ENCODE results near the gene GSN.
A peak's percentile ranks its signal among the peaks of the same experiment; 100 is the strongest.
"Not testable (repeated sequence)": the region's sequence is repeated elsewhere in the genome, so short reads cannot be mapped to it uniquely, and the experiment has no call there.

Gene GSN

GRCh38 chr9:121291536-121291935 is 23.6 kb downstream of the GSN start:
- not testable (repeated sequence) for H3K36me3 ChIP-seq (ENCODE audit: control insufficient read depth, insufficient read depth, low read length); H3K9ac ChIP-seq (ENCODE audit: low read length); H3K27ac ChIP-seq (ENCODE audit: low read depth, low read length); H3K4me3 ChIP-seq (ENCODE audit: low read depth, low read length); H3K9me3 ChIP-seq (ENCODE audit: control insufficient read depth, insufficient read depth, low read depth, low read length)
- H3K4me1 ChIP-seq (ENCODE audit: control insufficient read depth, insufficient read depth, low read length), result peaks cover 37% of the 10 kb centered on the region
- H3K27me3 ChIP-seq (ENCODE audit: control insufficient read depth, insufficient read depth, low read length), result peaks cover 58% of the 10 kb centered on the region

DNA sequence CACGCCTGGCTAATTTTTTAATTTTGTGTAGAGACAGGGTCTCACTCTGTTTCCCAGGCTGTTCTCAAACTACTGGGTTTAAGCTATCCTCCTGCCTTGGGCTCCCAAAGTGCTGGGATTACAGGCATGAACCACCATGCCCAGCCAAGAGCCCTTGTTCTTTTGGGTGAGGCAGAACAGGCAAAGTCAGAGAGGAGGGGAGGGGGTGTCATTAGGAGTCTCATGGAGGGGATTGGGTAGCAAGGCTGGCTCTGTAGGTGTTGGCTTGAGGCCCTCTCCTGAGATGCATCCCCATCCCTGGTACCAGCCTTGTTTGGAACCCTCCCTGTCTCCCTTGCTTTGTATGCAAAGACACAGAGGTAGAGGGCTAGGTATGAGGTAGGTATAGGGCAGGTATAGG is 24.1 kb downstream of the GSN start:
- H3K9ac ChIP-seq (ENCODE audit: low read length), result no peak overlapping the region
- H3K27me3 ChIP-seq (ENCODE audit: control insufficient read depth, insufficient read depth, low read length), result peaks cover 57% of the 10 kb centered on the region
- no peaks in the 10 kb centered on the region for H3K36me3 ChIP-seq (ENCODE audit: control insufficient read depth, insufficient read depth, low read length)
- no peak overlapping the region for H3K4me3 ChIP-seq (ENCODE audit: low read depth, low read length)
- H3K4me1 ChIP-seq (ENCODE audit: control insufficient read depth, insufficient read depth, low read length), result peaks cover 33% of the 10 kb centered on the region
- H3K27ac ChIP-seq (ENCODE audit: low read depth, low read length), result no peak overlapping the region
- H3K9me3 ChIP-seq (ENCODE audit: control insufficient read depth, insufficient read depth, low read depth, low read length), result no peaks in the 10 kb centered on the region

GRCh38 chr9:121292801-121293241 is 24.9 kb downstream of the GSN start:
- Histone ChIP-seq H3K9me3 (ENCODE audit: control insufficient read depth, insufficient read depth, low read depth, low read length) (no peaks in the 10 kb centered on the region), H3K27ac (ENCODE audit: low read depth, low read length) (no peak overlapping the region), H3K27me3 (ENCODE audit: control insufficient read depth, insufficient read depth, low read length) (peaks cover 55% of the 10 kb centered on the region), H3K4me1 (ENCODE audit: control insufficient read depth, insufficient read depth, low read length) (peaks cover 27% of the 10 kb centered on the region), H3K4me3 (ENCODE audit: low read depth, low read length) (no peak overlapping the region), H3K9ac (ENCODE audit: low read length) (no peak overlapping the region), H3K36me3 (ENCODE audit: control insufficient read depth, insufficient read depth, low read length) (no peaks in the 10 kb centered on the region)

GRCh38 chr9:121294151-121294743 is 26.3 kb downstream of the GSN start:
- Histone ChIP-seq H3K27ac (ENCODE audit: low read depth, low read length) (no peak overlapping the region), H3K36me3 (ENCODE audit: control insufficient read depth, insufficient read depth, low read length) (no peaks in the 10 kb centered on the region), H3K9me3 (ENCODE audit: control insufficient read depth, insufficient read depth, low read depth, low read length) (no peaks in the 10 kb centered on the region), H3K9ac (ENCODE audit: low read length) (no peak overlapping the region), H3K4me1 (ENCODE audit: control insufficient read depth, insufficient read depth, low read length) (peaks cover 26% of the 10 kb centered on the region), H3K27me3 (ENCODE audit: control insufficient read depth, insufficient read depth, low read length) (peaks cover 43% of the 10 kb centered on the region), H3K4me3 (ENCODE audit: low read depth, low read length) (no peak overlapping the region)

- Histone ChIP-seq H3K9me3 (ENCODE audit: control insufficient read depth, insufficient read depth, low read depth, low read length) (no peaks in the 10 kb centered on the region), H3K4me3 (ENCODE audit: low read depth, low read length) (no peak overlapping the region), H3K27me3 (ENCODE audit: control insufficient read depth, insufficient read depth, low read length) (peaks cover 39% of the 10 kb centered on the region), H3K4me1 (ENCODE audit: control insufficient read depth, insufficient read depth, low read length) (peaks cover 21% of the 10 kb centered on the region), H3K36me3 (ENCODE audit: control insufficient read depth, insufficient read depth, low read length) (no peaks in the 10 kb centered on the region), H3K9ac (ENCODE audit: low read length) (no peak overlapping the region), H3K27ac (ENCODE audit: low read depth, low read length) (no peak overlapping the region)
Observed at GRCh38 chr9:121294866-121295661, 27.1 kb downstream of the GSN start.

DNA sequence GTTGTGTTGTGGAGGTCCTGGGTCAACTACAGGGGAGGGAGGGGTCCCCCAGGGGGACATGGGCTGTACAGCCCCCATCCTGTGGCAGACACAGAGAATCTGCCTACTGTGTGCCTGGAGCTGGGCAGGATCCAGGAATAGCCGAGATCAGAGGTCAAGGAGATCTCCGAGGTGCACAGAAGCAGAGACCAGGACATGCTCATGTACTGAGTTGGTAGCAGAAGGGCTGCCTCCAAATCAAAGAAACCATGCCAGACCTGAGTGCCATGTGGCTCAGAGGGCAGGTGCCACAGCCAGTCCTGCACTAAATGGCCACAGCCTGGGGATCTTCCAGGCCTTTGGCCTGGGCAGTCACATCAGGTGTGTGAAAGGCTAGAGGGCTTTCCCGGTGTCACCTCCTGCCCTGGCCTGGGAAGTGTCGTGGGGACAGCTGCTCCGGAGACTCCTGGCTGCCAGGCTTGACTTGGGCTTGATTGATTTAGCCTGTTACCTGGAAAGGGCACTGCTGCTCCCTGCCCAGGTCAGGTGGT is 27.8 kb downstream of the GSN start:
- Histone ChIP-seq H3K4me3 (ENCODE audit: low read depth, low read length) (no peak overlapping the region), H3K9me3 (ENCODE audit: control insufficient read depth, insufficient read depth, low read depth, low read length) (no peaks in the 10 kb centered on the region), H3K9ac (ENCODE audit: low read length) (no peak overlapping the region), H3K36me3 (ENCODE audit: control insufficient read depth, insufficient read depth, low read length) (no peaks in the 10 kb centered on the region), H3K27me3 (ENCODE audit: control insufficient read depth, insufficient read depth, low read length) (peaks cover 44% of the 10 kb centered on the region), H3K27ac (ENCODE audit: low read depth, low read length) (no peak overlapping the region), H3K4me1 (ENCODE audit: control insufficient read depth, insufficient read depth, low read length) (peaks cover 24% of the 10 kb centered on the region)

DNA sequence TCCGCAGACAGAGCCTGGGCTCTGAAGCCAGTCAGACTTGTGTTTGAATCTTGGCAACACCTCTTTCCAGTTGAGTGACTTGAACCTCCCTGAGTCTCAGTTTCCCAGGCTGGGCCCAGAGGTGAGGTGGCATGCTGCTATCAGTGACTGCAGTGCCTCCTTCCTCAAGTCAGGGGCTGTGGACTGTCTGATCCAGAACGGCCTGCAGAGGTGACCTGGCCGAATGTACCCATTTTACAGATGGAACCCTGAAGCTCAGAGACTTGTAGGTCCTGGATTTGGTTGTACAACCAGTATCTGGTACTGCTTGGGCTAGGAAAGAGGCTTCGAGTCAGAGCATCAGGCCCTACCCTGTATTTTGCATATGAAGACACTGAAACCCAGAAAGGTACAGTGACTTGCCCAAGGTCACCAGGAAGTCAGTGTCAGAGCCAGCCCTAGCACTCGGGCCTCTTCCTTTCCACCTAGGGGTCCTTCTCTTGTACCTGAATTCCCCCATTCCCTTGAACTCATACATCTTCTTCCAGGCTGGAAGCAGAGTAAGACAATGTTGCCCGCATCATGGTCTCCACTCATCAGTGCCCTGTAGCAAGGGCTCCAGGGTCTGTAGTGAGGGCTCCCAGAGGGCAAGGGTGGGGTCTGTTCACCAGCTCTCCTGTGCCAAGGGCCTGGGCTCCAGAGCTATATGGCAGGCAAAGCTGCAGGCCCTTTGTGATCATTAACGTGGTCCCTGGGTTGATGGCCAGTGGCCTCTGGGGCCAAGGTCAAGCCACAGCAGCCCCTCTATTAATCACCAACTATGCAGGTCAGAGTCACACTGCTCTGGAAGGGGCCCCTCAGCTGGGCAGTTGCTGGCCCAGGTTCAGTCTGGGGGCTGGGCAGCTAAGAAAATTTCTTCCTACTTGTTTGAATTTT is 28.5 kb downstream of the GSN start:
- Histone ChIP-seq H3K9ac (ENCODE audit: low read length) (no peak overlapping the region), H3K27me3 (ENCODE audit: control insufficient read depth, insufficient read depth, low read length) (peaks cover 52% of the 10 kb centered on the region), H3K9me3 (ENCODE audit: control insufficient read depth, insufficient read depth, low read depth, low read length) (no peaks in the 10 kb centered on the region), H3K36me3 (ENCODE audit: control insufficient read depth, insufficient read depth, low read length) (no peaks in the 10 kb centered on the region), H3K27ac (ENCODE audit: low read depth, low read length) (no peak overlapping the region), H3K4me3 (ENCODE audit: low read depth, low read length) (no peak overlapping the region), H3K4me1 (ENCODE audit: control insufficient read depth, insufficient read depth, low read length) (peaks cover 24% of the 10 kb centered on the region)

DNA sequence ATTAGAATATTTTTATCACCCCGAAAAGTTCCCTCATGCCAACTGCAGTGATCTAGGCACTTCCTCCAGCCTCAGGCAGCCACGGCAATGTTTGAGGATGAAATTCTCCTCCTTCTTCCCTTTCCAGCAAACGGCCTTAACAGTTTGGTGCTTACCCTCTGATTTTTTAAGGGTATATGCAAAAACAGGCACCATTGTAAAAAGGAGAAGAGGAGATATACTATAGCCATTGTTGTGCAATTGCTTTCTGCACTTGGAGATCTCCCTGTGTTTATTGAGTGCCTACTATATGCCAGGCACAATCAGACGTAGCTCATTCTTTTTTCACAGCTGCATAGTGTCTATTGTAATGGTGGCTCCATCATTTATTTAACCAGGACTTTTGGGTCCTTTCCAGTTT is 29.4 kb downstream of the GSN start:
- Histone ChIP-seq H3K9me3 (ENCODE audit: control insufficient read depth, insufficient read depth, low read depth, low read length) (no peaks in the 10 kb centered on the region), H3K27me3 (ENCODE audit: control insufficient read depth, insufficient read depth, low read length) (peaks cover 55% of the 10 kb centered on the region), H3K36me3 (ENCODE audit: control insufficient read depth, insufficient read depth, low read length) (no peaks in the 10 kb centered on the region; the same call in 1 of the 2 replicates), H3K4me1 (ENCODE audit: control insufficient read depth, insufficient read depth, low read length) (peaks cover 24% of the 10 kb centered on the region), H3K4me3 (ENCODE audit: low read depth, low read length) (no peak overlapping the region), H3K9ac (ENCODE audit: low read length) (no peak overlapping the region), H3K27ac (ENCODE audit: low read depth, low read length) (no peak overlapping the region)

DNA sequence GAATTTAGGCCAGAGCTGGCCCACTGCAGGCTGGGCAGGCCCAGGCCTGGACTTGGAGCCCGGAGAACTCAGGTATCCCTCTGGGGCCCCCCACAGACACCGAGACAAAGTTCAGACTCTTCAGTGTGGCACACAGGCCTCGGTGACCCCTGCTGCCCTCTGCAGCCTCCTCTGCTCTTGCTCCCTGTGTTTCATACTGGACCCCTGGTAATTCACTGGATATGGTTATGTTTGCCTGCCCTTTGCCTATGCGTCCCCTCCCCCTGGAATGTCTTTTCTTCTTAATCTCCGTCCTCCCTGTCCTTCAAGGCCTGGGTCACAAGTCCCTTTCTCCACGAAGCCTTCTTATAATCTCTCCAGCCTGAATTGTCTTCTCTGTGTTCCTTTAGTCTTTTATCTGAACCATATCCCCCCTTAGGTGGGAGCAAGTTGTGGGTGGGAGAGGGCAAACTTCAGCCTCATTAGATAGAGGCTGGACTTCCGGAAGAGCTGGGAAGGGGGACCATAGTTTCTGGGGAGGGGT is 30.1 kb downstream of the GSN start:
- H3K27me3 ChIP-seq (ENCODE audit: control insufficient read depth, insufficient read depth, low read length), result peaks cover 54% of the 10 kb centered on the region
- H3K4me3 ChIP-seq (ENCODE audit: low read depth, low read length), result no peak overlapping the region
- H3K9me3 ChIP-seq (ENCODE audit: control insufficient read depth, insufficient read depth, low read depth, low read length), result no peaks in the 10 kb centered on the region
- no peak overlapping the region for H3K27ac ChIP-seq (ENCODE audit: low read depth, low read length)
- H3K9ac ChIP-seq (ENCODE audit: low read length), result no peak overlapping the region
- H3K4me1 ChIP-seq (ENCODE audit: control insufficient read depth, insufficient read depth, low read length), result peaks cover 24% of the 10 kb centered on the region
- H3K36me3 ChIP-seq (ENCODE audit: control insufficient read depth, insufficient read depth, low read length), result no peaks in the 10 kb centered on the region; the same call in 1 of the 2 replicates

GRCh38 chr9:121298689-121299466 is 30.9 kb downstream of the GSN start:
- Histone ChIP-seq H3K9me3 (ENCODE audit: control insufficient read depth, insufficient read depth, low read depth, low read length) (no peaks in the 10 kb centered on the region), H3K27me3 (ENCODE audit: control insufficient read depth, insufficient read depth, low read length) (peaks cover 52% of the 10 kb centered on the region), H3K4me3 (ENCODE audit: low read depth, low read length) (peak overlapping the region; percentile 66), H3K36me3 (ENCODE audit: control insufficient read depth, insufficient read depth, low read length) (no peaks in the 10 kb centered on the region; the same call in 1 of the 2 replicates), H3K4me1 (ENCODE audit: control insufficient read depth, insufficient read depth, low read length) (peaks cover 22% of the 10 kb centered on the region), H3K27ac (ENCODE audit: low read depth, low read length) (no peak overlapping the region), H3K9ac (ENCODE audit: low read length) (peak overlapping the region; percentile 38)
